Measurements from ENCODE around the gene GJA3. TPM values are rescaled to one million over a fixed set of nuclear protein-coding genes. Genes with fewer than 3 reads are reported as not detected.

GJA3 gene
- total RNA-seq, result under 0.01 and 0.55 TPM in 2 replicates

GRCh38 chr13:20160306-20161274 lies at the start of gene GJA3:
GJA3 (minus strand) TSS chr13:20161052; CDS start chr13:20143288, 17,764 bp downstream.

GRCh38 chr13:20192836-20193161 lies 31.9 kb upstream of the GJA3 start, which contains the start of gene GJB2:
GJB2 (minus strand) TSS chr13:20192938; CDS start chr13:20189581, 3,357 bp downstream.

Other genes with a start within 250 kb of the GJA3 start
- gene ZMYM2, start 202.3 kb downstream of the GJA3 start, total RNA-seq, result 70.4 and 80.1 TPM in 2 replicates
- under 0.01 and 0.28 TPM in 2 replicates for gene GJB2, start 31.9 kb upstream of the GJA3 start, total RNA-seq
- not detected in 2 replicates for gene GJB6, start 71.3 kb upstream of the GJA3 start, total RNA-seq

Data from smooth muscle cell of the umbilical artery (primary cell).